ENCODE measurements around the gene NOX4. TPM values are rescaled to one million over a fixed set of nuclear protein-coding genes. Genes with fewer than 3 reads are reported as not detected.
"Not testable (repeated sequence)": the region's sequence is repeated elsewhere in the genome, so short reads cannot be mapped to it uniquely, and the experiment has no call there.

NOX4 gene
- total RNA-seq, 1 experiment from 2014 or later, result not detected

DNA sequence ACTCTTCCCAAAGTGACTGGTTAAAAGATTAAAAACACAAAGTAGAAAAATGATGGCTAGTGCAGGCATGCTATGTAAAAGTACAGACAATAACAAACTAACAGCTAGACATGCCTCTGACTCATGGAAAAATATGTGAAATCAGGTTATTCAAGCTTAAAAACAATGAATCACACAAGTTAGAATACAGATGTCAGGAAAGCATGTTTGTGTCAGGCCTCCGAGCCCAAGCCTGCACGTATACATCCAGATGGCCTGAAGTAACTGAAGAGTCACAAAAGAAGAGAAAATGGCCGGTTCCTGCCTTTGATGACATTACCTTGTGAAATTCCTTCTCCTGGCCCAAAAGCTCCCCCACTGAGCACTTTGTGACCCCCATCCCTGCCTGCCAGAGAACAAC lies 110.1 kb downstream of the NOX4 start:
- peak; percentile 82 for DNase-seq (ENCODE audit: low read depth)

DNA sequence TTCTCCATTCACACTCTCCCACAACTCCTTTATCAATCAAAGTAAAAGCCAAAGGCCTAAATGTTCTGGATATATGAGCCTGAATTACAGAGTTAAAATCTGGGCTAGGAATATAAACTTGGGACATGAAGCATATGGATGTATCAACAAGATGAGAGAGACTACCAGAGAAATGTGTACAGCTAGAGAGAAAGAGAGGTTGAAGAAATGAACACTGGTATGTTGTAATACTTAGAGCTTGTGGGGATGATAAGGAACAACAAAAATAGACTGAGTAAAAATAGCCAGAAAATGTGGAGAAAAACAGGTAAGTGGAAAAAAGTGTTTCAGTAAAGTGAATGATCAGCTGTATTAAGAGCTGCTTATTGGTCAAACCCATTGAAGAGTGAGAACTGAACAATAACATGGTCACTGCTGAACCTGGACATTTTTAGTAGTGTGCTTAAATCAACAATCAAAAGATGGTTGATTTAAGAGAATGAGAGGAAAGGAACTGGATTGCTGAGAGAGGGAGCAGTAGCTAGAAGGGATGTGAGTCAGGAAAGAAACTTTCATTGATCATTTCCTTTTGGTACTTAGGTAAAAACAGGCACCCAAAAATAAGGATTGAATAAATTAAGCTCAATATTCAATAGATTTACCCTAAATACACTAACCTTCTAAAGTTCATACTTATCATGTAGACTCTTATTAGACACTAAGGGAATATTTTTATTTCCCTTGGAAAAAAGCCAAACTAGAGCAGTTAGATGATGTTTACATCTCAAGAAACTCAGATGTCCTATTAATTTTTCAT lies 111.0 kb downstream of the NOX4 start:
- peak; percentile 10 for DNase-seq (ENCODE audit: low read depth)

DNA sequence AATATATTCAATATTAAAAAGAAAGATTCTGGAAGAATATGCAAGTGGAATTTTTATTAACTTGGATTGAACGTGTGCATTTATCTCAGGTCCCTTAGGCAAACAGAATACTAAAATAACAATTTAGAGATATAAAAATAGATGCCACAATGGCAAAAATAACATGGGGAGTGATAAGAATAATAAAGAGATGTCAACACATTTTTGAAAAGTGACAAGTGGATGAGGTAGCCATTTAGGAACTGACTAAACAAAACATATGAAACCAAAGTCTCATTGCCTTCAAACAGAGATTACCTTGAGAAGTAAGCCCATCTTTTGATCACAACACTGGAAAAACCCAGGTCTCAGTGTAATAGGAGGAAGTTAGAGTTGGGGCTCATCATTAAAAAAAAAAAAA lies 112.2 kb downstream of the NOX4 start:
- not testable (repeated sequence) for DNase-seq (ENCODE audit: low read depth)

DNA sequence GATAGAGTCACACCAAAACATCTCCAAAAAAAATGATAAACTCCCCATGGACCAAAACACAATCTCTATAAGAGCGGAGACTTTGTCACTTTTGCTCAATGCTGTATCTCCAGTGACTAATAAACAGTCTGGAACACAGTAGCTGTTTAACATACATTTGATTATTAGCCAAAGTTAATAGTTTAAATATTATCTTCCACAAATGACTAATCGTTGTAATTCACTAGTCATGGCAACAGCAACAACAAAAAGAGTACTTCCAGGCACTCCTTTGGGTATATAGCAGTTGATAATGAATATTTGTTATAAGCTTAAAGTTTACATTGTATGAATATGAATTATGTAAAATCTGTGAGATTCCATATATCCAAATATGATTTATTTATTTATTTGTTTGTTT lies 121.8 kb downstream of the NOX4 start:
- DNase-seq (ENCODE audit: low read depth), result not testable (repeated sequence)

DNA sequence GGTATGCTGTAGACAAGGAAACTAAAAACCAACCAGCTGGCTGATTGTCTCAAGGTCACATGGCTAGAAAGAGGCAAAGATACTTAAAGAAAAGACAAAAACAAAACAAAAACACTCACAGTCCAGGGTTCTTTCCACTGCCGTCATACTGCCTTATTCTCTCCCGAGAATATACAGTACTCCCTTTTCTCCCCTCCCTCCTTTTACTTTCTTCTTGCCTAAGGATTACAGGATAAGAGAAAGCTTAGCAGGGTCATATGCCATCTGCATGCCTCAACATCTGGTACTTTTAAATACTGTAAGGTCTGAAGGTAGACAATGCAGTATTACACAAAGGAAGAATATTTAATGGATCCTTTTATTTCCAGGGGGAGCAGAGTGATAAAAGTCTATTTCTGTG lies 126.3 kb downstream of the NOX4 start:
- not testable (repeated sequence) for DNase-seq (ENCODE audit: low read depth)

DNA sequence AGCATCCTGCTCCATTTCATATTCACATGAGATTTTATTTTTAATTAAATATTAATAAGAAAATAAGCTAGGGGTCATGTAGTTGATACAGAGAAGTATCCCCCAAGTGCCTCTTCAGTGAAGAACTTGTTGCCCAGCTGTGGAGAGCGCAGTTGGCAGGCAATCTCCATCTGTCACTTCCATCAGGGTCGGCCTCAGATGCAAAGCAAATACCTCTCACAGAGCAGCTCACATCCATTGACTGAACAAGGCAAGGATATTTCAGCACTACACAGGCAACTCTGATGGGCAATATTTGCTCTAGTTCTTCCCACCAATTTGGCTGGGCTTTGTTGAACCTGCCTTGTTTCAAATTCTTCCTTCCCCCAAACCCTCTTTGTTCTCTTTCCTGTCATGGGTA lies 129.4 kb downstream of the NOX4 start:
- DNase-seq (ENCODE audit: low read depth), result no peak

DNA sequence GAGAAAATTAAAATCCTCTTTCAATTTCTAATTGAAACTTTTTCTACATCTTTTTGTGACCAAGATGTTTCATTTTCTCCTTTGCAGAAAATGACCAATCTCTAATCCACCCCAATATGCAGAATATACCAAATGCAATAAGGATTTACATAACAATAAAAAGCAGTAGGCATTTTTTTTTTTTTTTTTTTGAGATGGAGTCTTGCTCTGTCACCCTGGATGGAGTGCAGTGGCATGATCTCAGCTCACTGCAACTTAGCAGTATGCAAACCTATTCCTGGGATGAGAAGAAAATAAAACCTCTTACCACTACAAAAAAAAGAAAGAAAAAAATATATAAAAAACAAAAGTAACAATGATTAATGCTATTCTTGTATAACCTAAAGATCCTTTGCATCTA lies 132.0 kb downstream of the NOX4 start:
- not testable (repeated sequence) for DNase-seq (ENCODE audit: low read depth)

DNA sequence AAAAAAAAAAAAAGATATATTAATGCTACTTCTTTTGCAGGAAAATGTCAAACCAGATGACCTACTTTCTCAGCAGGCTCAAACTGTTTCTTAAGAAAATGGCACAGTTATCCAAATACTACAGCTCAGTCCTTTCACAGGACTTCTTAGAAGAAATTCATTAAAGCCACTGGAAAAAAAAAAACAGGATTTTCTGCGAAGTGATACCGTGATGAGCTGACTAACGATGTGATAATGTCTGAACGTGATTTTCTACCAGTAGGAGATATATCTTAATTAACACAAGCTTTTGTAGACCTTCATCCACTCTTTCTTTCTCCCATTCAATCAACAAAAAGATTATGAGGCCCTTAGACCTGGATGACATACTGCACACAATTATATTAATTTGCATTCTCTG lies 132.4 kb downstream of the NOX4 start:
- DNase-seq (ENCODE audit: low read depth), result no peak

DNA sequence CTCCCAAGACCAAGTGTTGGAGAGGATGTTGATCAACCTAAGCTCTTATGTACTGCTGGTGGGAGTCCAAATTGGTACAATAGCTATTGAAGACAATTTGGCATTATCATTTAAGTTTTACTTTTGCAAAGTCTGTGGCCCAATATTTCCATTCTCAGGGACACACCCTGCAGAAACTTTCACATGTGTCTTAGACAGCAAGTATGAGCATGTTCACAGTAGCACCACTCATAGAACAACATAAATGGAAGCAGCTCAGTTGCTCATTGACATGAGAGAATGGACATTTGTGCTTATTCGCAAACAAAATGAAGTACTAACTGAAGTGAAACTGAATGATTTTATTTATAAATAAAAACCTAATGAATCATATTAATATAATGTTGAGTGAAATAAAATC lies 135.5 kb downstream of the NOX4 start:
- DNase-seq (ENCODE audit: low read depth), result no peak

DNA sequence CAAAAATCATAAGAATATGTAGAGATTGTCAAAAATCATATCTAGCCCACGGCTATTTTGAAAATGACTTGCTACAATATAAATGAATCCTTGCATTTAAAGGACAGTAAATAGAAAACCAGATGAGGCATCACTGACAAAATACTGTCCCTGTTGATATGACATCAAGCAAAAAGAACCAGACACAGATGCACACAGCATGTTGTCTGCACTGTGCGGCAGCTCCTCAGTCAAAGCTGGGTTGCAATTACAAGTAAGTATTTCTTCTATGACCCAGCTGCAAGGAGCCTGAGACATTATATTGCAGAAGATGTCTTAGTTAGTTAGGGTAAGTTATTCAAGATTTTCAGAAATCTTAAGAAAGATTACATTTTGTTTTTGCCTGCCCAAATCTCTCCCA lies 136.7 kb downstream of the NOX4 start:
- DNase-seq (ENCODE audit: low read depth), result not testable (repeated sequence)

DNA sequence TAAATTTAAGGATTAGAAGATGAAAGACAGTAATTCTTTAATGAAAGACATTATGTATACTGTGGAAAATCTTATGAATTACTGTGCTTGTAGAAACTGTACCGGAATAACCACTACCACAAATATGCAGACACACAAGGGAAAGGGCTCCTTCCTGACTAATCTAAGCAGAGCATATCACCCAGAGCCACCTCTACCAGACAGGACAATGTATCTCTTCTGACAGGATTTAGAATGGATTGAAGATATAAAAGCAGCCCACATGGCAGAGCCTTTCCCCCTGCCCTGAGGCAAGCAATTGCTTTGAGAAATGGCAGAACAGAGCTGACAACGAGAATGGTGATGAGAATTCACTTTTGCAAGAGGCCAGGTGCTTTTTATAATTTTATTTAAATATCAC lies 144.1 kb downstream of the NOX4 start:
- DNase-seq (ENCODE audit: low read depth), result no peak

DNA sequence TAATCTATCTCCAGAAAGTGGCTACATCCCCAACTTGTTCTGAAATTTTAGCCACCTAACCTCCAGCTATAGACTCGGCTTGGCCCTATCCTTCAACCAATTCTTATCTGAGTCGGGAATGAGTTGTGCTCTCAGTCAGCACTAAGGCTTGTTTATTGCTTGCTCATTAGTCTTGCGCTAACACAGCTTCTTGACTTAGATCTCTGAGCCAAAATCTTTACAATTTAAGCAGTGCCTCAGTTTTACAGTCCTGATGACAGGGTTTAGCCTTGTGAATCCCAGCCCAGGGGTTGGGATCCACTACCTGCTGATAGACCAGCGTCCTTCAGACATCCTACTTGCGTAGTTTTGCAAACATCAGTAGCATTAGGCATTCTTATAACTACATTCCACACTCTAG lies 144.6 kb downstream of the NOX4 start:
- no peak for DNase-seq (ENCODE audit: low read depth)

DNA sequence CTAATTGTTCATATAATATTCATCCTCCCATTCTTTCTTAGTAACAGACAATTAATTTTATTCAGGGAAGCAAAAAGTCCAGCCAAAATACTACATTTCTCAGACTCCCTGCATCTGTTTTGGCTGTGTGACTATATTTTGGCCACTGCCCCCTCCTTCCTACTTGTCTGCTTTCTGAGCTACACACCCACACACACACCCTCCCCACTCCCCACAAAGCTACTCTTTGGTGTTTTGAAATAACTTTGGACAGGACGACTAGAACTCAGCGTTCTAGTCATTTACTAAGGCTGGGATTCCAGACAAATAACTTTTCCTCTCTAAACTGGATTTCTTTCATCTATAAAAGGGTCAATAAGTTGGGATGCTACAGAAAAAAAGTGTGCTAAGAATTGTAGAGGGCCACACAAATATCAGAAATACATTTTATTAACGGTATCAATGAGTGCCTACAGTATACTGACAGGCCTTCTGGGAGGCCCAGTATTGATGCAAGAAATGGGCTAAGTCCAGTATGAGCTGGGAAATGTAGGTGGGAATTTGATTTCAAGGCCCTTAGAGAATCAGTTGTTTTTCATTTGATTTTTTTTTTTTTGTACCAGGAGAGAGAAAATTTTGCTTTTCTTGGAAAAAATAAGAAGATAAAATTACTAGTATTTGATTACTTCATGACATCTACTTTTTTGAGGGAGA lies 148.1 kb downstream of the NOX4 start:
- not testable (repeated sequence) for DNase-seq (ENCODE audit: low read depth)

DNA sequence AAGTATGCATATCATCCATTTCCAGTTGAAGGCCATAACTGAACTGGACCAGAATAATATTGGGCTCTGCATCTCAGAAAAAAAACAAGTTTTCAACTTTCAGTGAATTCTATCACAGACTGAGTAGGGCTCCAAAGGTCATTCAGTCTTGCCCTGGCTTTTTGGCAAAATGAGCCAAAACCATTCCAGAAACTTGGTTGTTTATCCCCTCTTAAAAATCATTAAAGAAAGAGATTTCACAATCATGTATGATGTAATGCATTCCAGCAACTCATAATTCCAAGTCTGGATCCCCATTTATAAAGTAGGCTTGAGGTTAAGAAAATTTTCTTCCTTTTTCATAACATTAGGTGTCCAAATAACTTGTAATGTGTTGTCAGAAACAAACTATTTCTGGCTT lies 150.7 kb downstream of the NOX4 start:
- DNase-seq (ENCODE audit: low read depth), result peak; percentile 3

DNA sequence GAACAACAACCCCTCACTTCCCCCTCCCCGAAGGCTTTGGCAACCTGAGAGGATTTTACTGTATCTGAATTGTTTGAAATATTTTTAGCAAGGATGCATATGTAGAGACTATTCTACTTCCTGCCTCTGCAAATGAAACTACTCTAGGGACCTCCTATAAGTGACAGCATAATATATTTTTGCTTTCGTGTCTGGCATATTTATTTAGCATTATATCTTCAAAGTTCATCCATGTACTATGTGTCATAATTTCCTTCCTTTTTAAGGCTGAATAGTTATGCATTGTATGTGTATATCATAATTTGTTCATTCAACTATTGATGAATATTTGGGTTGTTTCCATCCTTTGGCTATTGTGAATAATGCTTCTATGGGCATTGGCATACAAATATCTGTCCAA lies 153.1 kb downstream of the NOX4 start:
- DNase-seq (ENCODE audit: low read depth), result not testable (repeated sequence)

DNA sequence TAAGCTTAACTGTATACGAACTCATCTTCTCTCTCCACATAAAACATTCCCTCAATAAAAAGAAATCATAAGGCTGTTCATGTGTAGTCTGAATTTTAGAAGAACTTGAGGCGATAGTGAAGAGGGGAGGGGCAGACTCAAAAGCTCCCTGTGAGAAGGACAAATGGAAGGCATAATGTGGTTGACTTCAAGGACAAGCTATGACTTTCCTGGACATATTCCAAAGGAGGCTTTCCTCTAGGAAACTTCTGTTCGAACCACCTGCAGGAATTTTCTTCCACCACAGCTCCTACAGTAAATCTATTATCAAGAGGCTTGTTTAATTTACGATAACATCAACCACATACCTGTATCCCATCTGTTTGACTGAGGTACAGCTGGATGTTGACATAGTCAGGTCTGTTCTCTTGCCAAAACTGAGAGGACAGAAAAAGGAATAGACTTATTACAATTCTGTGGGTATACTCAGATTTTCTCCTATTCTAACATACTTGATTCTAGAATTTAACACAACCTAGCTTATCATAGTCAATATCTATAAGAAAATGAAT lies 154.0 kb downstream of the NOX4 start:
- DNase-seq (ENCODE audit: low read depth), result not testable (repeated sequence)

DNA sequence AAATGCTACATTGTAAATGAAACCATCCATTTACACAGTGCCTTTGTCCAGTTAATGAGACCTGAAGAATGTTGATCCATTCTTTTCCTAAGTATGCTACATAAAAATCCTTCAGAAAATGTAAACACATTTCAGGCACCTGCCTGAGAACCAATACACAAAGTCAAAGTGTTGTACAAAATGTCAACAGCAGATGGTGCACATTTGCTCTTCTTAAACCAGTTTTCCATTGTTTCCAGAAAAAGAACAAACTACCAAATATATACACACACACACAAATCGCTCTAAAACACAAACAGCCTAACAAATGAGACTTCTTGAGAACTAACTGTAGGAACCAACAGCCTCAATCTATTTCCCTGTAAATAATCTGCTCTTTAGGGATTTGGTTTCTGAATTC lies 157.5 kb downstream of the NOX4 start:
- DNase-seq (ENCODE audit: low read depth), result peak; percentile 9

DNA sequence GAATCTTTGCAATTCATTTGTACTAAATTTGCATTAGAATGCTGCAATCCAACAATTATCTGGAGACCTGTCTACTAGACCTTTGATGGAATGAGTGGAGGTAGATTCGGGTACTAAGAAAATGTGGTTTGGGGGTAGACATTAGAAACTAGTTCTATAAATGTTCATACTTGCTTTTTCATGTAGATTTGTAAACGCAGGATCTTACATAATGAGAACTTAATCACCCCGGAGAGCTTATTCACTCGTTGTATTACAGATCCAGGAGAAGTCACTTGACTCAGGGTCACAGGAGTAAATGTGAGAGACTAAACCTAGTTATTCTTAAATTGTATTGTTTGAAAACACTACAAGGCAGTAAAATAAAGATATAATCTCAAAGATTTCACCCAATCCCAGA lies 159.2 kb downstream of the NOX4 start:
- not testable (repeated sequence) for DNase-seq (ENCODE audit: low read depth)

DNA sequence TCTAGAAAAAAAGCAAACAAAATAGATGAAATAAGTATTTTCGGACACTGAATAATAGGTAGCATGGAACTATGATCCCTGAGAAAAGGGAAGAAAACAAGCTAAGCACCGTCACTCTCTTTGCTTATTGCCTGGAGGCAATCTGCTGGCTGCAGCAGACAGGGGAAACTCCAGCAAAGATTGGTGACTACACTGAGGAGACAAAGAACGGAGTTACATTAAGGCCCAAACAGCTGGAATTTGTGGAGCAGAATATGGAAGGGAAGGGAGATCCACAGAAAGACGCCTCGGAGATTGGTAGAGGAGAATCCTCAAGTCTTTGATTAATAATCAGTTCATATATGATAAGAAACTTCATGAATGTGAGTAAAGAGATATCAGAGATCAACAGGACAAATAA lies 163.3 kb downstream of the NOX4 start:
- no peak for DNase-seq (ENCODE audit: low read depth)

DNA sequence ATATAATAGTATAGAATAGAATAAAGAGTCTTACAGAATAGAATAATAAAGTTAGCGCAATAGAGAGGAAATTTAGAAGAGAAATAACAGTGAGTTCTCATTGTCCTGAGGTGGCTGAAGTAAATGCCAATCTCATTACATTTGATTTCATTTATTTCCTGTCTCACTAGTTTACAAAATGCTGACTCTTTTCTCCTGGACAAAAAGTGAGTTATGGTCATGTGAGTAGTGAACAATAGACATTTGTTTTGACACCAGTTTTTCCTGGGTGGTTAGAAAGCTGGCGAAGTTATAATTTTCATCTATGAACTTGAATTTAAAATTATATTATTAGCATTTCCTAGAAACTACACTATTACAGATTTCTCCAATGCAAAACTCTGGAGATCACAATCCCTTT lies 169.8 kb downstream of the NOX4 start:
- DNase-seq (ENCODE audit: low read depth), result no peak

DNA sequence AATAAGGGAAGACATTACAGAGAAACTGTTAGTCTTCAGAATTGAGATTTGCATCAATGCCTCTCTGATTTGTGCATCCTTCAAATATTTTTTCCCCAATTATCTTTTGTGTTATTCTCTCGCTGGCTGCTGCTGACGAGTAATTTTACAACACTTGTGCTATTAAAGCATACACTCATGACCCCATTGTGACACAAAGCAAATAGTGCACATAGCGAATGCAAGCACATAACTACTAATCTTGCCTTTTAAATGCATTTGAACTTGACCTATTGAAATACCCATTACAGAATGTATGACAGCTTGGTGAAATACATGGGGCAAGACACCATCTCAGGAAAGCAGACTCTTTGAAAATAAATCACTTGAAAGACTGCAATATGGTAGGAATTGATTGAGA lies 180.6 kb downstream of the NOX4 start:
- DNase-seq (ENCODE audit: low read depth), result not testable (repeated sequence)

DNA sequence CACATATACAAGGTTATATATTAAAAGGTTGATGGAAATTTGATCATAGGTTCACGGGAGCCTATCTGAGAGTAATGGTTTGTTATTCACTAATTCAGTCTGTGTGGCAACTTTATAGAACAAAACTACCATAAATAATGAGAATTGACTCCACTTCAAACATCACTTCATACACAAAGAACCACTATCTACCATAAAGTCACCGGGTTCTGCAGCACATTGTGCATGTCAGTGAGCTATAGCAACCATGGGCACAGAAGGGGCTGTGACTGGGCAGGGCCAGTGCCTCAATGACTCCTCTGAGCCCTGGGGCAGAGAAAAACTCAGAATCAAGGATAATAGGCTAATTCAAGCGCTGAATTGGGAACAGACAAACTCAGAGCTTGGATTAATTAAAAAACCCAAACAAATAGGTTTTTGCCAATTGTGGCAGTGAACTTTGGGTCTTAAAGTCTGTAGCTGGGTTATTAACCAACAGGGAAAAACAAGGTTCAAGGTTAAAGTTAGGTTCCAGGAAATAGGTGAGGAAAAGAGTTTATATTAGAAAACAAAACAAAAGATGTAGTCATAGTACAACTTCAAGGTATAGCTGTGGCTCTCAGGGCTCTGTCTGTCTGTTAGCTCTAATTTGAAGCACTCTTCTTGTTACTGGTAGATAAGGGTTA lies 181.7 kb downstream of the NOX4 start:
- not testable (repeated sequence) for DNase-seq (ENCODE audit: low read depth)

Data from LHCN-M2 (cell line).